H1 (cell line): ENCODE results near the gene MAP3K13. TPM values are rescaled to one million over a fixed set of nuclear protein-coding genes. Genes with fewer than 3 reads are reported as not detected.

Source experiments
- CEBPB ChIP-seq: IDR thresholded peaks from 2 replicates; pipeline ENCODE4 v1.6.1; 2012; ENCODE audit warnings: low read depth, low read length
- CHD1 ChIP-seq: IDR thresholded peaks from 2 replicates; pipeline ENCODE4 v1.6.1; 2012; ENCODE audit warnings: low read depth, low read length, improper control_type of control experiment
- CHD2 ChIP-seq: IDR thresholded peaks from 2 replicates; pipeline ENCODE4 v1.6.1; 2012; ENCODE audit warnings: low read length, improper control_type of control experiment
- CREB1 ChIP-seq: IDR thresholded peaks from 2 replicates; pipeline ENCODE4 v1.6.1; 2012; ENCODE audit warnings: inconsistent platforms
- EZH2 ChIP-seq: fragments of 200-600 bp; sonication (generic); IDR thresholded peaks from 2 replicates; pipeline ENCODE4 v1.7.1; 2012; ENCODE audit warnings: low read depth, mild to moderate bottlenecking, moderate library complexity, low read length, inconsistent platforms; ENCODE audit not compliant: severe bottlenecking
- RAD21 ChIP-seq, 2 experiments: IDR thresholded peaks in 1 of 2; conservative IDR thresholded peaks in 1 of 2; 2 replicates each; pipeline ENCODE4 v1.6.1; 2011; ENCODE audit warnings: low read depth in 2 of 2, low read length in 2 of 2, improper control_type of control experiment in 1 of 2, inconsistent platforms in 1 of 2, mild to moderate bottlenecking in 1 of 2, moderate library complexity in 1 of 2
- SP2 ChIP-seq: IDR thresholded peaks from 2 replicates; pipeline ENCODE4 v1.6.1; 2012; ENCODE audit warnings: mild to moderate bottlenecking, low read length, inconsistent platforms
- polyA plus RNA-seq, 7 experiments: library from polyadenylated mRNA; depleted of rRNA in 3 of 7; stranded (reverse) in 5 of 7; unstranded in 2 of 7; fragments of >200 nt in 5 of 7; fragments of 200-250 nt in 2 of 7; gene quantifications; 1 replicate in 5 of 7; 2 replicates in 1 of 7; 4 replicates in 1 of 7; pipeline versions ENCODE4 v1.2.1 to v1.2.3, GENCODE V29; 2011 to 2013; ENCODE audit warnings: missing spikeins in 2 of 7, mixed read lengths in 2 of 7
- total RNA-seq: library from RNA; stranded (reverse); fragmentation: NEBNext Ultra II Directional; extraction: Animal tissue kit (Norgen Biotek cat#: 25700); gene quantifications from 2 replicates; pipeline ENCODE4 v1.2.1, GENCODE V29; 2021
- TF ChIP-seq, protein P1 (sequence below): fragments of 300-600 bp; sonication (generic); IDR thresholded peaks from 2 replicates; pipeline ENCODE4 v1.7.1; 2012; ENCODE audit warnings: low read length, moderate library complexity, mild to moderate bottlenecking, inconsistent platforms; ENCODE audit not compliant: insufficient replicate concordance
- TF ChIP-seq, protein P2 (sequence below): IDR thresholded peaks from 2 replicates; pipeline ENCODE4 v1.6.1; 2012; ENCODE audit warnings: inconsistent platforms

The MAP3K13 gene
- total and polyA plus RNA-seq, 2 of the 8 experiments (the other 6 are each of a cell fraction or from before 2014, with no cell fraction given), result 6.8 to 17.9 TPM

DNA sequence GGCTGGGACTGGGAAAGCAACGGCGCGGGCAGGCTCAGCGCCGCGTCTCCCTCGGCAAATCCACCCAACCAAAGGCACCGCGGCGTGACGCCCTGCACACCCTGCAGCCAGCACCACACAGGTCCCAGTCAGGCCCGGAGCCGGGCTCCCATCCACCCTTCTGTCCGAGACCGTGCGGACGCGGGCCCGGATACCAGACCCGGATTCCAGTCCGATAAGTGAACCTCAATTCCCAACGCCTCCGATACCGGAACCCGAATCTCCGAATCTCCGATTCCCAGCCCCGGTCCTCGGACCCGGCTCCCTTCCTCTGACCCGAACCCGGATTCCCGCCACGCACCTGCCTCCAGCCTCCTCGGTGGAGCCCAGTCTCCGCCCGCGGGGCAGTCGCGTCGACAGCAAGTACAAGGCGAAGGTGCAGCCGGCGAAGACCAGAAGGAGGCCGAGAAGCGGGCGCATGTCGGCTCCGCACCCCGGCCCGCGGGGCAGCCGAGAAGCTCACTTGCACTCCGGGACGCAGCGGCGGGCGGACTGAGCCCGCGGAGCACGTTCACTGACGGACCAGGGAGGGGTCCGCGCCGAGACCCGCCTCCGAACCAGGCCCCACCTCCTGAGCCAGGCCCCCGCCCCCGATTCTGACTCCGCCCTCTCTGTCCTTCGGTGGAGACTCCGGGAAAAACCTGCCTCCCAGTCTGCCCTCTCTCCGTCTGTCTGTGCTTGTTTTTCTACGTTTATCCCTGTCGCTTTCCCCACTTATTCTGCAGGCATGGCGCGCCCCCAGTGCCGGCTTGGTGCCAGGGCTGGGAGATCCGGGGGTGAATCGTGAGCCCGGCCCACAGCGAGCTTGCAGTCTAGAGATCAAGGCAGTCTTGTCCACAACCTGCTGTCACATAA is 135.8 kb downstream of the MAP3K13 start, which contains the start of gene TMEM41A (continued):
- TF ChIP-seq CHD1 (no peak), CEBPB (no peak), RAD21 (IDR thresholded peaks at IDR 0.05 in 1 of 2, conservative IDR thresholded peaks at IDR 0.05 in 1 of 2; ENCODE audit: low read depth in 2 of 2, low read length in 2 of 2) (peak; percentile 9 to 36; a peak in 3 of 4 replicates), CHD2 (no peak), CREB1 (peak; percentile 73), SP2 (no peak), EZH2 (no peak)
- TF ChIP-seq, protein P1, sequence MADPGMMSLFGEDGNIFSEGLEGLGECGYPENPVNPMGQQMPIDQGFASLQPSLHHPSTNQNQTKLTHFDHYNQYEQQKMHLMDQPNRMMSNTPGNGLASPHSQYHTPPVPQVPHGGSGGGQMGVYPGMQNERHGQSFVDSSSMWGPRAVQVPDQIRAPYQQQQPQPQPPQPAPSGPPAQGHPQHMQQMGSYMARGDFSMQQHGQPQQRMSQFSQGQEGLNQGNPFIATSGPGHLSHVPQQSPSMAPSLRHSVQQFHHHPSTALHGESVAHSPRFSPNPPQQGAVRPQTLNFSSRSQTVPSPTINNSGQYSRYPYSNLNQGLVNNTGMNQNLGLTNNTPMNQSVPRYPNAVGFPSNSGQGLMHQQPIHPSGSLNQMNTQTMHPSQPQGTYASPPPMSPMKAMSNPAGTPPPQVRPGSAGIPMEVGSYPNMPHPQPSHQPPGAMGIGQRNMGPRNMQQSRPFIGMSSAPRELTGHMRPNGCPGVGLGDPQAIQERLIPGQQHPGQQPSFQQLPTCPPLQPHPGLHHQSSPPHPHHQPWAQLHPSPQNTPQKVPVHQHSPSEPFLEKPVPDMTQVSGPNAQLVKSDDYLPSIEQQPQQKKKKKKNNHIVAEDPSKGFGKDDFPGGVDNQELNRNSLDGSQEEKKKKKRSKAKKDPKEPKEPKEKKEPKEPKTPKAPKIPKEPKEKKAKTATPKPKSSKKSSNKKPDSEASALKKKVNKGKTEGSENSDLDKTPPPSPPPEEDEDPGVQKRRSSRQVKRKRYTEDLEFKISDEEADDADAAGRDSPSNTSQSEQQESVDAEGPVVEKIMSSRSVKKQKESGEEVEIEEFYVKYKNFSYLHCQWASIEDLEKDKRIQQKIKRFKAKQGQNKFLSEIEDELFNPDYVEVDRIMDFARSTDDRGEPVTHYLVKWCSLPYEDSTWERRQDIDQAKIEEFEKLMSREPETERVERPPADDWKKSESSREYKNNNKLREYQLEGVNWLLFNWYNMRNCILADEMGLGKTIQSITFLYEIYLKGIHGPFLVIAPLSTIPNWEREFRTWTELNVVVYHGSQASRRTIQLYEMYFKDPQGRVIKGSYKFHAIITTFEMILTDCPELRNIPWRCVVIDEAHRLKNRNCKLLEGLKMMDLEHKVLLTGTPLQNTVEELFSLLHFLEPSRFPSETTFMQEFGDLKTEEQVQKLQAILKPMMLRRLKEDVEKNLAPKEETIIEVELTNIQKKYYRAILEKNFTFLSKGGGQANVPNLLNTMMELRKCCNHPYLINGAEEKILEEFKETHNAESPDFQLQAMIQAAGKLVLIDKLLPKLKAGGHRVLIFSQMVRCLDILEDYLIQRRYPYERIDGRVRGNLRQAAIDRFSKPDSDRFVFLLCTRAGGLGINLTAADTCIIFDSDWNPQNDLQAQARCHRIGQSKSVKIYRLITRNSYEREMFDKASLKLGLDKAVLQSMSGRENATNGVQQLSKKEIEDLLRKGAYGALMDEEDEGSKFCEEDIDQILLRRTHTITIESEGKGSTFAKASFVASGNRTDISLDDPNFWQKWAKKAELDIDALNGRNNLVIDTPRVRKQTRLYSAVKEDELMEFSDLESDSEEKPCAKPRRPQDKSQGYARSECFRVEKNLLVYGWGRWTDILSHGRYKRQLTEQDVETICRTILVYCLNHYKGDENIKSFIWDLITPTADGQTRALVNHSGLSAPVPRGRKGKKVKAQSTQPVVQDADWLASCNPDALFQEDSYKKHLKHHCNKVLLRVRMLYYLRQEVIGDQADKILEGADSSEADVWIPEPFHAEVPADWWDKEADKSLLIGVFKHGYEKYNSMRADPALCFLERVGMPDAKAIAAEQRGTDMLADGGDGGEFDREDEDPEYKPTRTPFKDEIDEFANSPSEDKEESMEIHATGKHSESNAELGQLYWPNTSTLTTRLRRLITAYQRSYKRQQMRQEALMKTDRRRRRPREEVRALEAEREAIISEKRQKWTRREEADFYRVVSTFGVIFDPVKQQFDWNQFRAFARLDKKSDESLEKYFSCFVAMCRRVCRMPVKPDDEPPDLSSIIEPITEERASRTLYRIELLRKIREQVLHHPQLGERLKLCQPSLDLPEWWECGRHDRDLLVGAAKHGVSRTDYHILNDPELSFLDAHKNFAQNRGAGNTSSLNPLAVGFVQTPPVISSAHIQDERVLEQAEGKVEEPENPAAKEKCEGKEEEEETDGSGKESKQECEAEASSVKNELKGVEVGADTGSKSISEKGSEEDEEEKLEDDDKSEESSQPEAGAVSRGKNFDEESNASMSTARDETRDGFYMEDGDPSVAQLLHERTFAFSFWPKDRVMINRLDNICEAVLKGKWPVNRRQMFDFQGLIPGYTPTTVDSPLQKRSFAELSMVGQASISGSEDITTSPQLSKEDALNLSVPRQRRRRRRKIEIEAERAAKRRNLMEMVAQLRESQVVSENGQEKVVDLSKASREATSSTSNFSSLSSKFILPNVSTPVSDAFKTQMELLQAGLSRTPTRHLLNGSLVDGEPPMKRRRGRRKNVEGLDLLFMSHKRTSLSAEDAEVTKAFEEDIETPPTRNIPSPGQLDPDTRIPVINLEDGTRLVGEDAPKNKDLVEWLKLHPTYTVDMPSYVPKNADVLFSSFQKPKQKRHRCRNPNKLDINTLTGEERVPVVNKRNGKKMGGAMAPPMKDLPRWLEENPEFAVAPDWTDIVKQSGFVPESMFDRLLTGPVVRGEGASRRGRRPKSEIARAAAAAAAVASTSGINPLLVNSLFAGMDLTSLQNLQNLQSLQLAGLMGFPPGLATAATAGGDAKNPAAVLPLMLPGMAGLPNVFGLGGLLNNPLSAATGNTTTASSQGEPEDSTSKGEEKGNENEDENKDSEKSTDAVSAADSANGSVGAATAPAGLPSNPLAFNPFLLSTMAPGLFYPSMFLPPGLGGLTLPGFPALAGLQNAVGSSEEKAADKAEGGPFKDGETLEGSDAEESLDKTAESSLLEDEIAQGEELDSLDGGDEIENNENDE, result no peak
- TF ChIP-seq, protein P2, sequence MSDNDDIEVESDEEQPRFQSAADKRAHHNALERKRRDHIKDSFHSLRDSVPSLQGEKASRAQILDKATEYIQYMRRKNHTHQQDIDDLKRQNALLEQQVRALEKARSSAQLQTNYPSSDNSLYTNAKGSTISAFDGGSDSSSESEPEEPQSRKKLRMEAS, result peak; percentile 85
